K562 (cell line): Measurements from ENCODE around the gene ING5. TPM values are rescaled to one million over a fixed set of nuclear protein-coding genes. Genes with fewer than 3 reads are reported as not detected.

Source experiments
- ATAC-seq: fragments of 200-7000 bp; cut with Tn5 transposase; 3 replicates; pipeline ENCODE4 v1.9.1; 2020; ENCODE audit warnings: moderate library complexity
- BruUV-seq: library from RNA; stranded (reverse); fragments of 400-500 nt; replicated peaks from 2 replicates; lab custom pipeline; 2021; lab: Mats Ljungman, UMichigan
- CTCF ChIA-PET: fragments of 300-600 bp; formaldehyde crosslinking; extraction: SDS; loops from one replicate; lab custom pipeline; 2021; ENCODE audit warnings: low intra/inter-chr PET ratio; lab: Yijun Ruan, JAX
- POLR2A ChIA-PET: fragments of 300-600, 350-650 bp; sonication (Branson Sonifier 250); formaldehyde crosslinking; extraction: SDS; loops from one replicate; lab custom pipeline; 2021; ENCODE audit warnings: antibody characterized with exemption, inconsistent platforms; lab: Yijun Ruan, JAX
- DNase-seq, 4 experiments: peaks; one replicate each; pipeline versions ENCODE4 v3.0.0 to v3.0.0-alpha.2; 2011 to 2018; ENCODE audit warnings: low spot score in 3 of 4, mixed read lengths in 3 of 4; ENCODE audit errors: extremely low read depth in 1 of 4
- FAIRE-seq: peaks from 2 replicates; lab custom pipeline; 2011; peaks lifted over from hg19 to GRCh38; lab: Jason Lieb, UNC
- H2AFZ ChIP-seq: 2 replicates; pipeline ENCODE4 v1.6.0; 2011; ENCODE audit warnings: low read depth, low read length, control low read depth, inconsistent platforms
- H3K27ac ChIP-seq: fragments of 200-600 bp; 3 replicates; pipeline ENCODE4 v1.8.0; 2011; ENCODE audit warnings: low read depth, mild to moderate bottlenecking, control low read depth, inconsistent platforms, low read length, moderate library complexity, mixed read lengths; ENCODE audit errors: extremely low read depth
- H3K27me3 ChIP-seq, 2 experiments: fragments of 300-600 bp in 1 of 2; 2 replicates in 1 of 2; 3 replicates in 1 of 2; pipeline versions ENCODE4 v1.6.0 to v1.8.0; 2011; ENCODE audit warnings: inconsistent platforms in 2 of 2, low read length in 2 of 2, mild to moderate bottlenecking in 1 of 2, mixed read lengths in 1 of 2, moderate library complexity in 1 of 2; ENCODE audit not compliant: control insufficient read depth in 2 of 2, insufficient read depth in 2 of 2
- H3K36me3 ChIP-seq: fragments of 300-600 bp; 3 replicates; pipeline ENCODE4 v1.8.0; 2011; ENCODE audit warnings: mild to moderate bottlenecking, low read length, inconsistent platforms; ENCODE audit not compliant: control insufficient read depth, insufficient read depth
- H3K4me1 ChIP-seq, 2 experiments: fragments of 200-600 bp in 1 of 2; replicated peaks in 1 of 2; 2 replicates in 1 of 2; 3 replicates in 1 of 2; pipeline versions ENCODE4 v1.5.1 to v1.8.0; 2011; ENCODE audit warnings: inconsistent platforms in 2 of 2, low read length in 2 of 2, mild to moderate bottlenecking in 1 of 2, mixed read lengths in 1 of 2, moderate library complexity in 1 of 2; ENCODE audit not compliant: control insufficient read depth in 2 of 2, insufficient read depth in 2 of 2
- H3K4me2 ChIP-seq: 2 replicates; pipeline ENCODE4 v1.6.1; 2011; ENCODE audit warnings: low read length, control low read depth, inconsistent platforms, mixed read lengths; ENCODE audit not compliant: insufficient read depth
- H3K4me3 ChIP-seq: fragments of 200-600 bp; sonication (generic), shearing (Covaris generic); 2 replicates; pipeline ENCODE4 v1.5.1; 2016; ENCODE audit warnings: control low read depth, inconsistent platforms
- H3K79me2 ChIP-seq: fragments of 200-600 bp; 3 replicates; pipeline ENCODE4 v1.8.0; 2011; ENCODE audit warnings: low read length, inconsistent platforms; ENCODE audit not compliant: control insufficient read depth, insufficient read depth
- H3K9ac ChIP-seq, 2 experiments: 2 replicates each; pipeline versions ENCODE4 v1.6.0 to v1.6.1; 2011; ENCODE audit warnings: low read depth in 2 of 2, low read length in 2 of 2, control low read depth in 1 of 2, inconsistent platforms in 1 of 2, mild to moderate bottlenecking in 1 of 2, mixed read lengths in 1 of 2; ENCODE audit not compliant: insufficient read depth in 1 of 2
- H3K9me1 ChIP-seq: one replicate; pipeline ENCODE4 v1.6.0; 2011; ENCODE audit warnings: inconsistent platforms, mild to moderate bottlenecking, low read length, moderate library complexity; ENCODE audit not compliant: control insufficient read depth, insufficient read depth
- H3K9me3 ChIP-seq: replicated peaks from 2 replicates; pipeline ENCODE4 v1.5.1; 2011; ENCODE audit warnings: low read depth, low read length, inconsistent platforms; ENCODE audit not compliant: control insufficient read depth, insufficient read depth
- H4K20me1 ChIP-seq: replicated peaks from 2 replicates; pipeline ENCODE4 v1.6.1; 2011; ENCODE audit warnings: low read length, inconsistent platforms, mixed read lengths; ENCODE audit not compliant: control insufficient read depth, insufficient read depth
- CC2D1A ChIP-seq: fragments of 450-650 bp; IDR thresholded peaks from 2 replicates; pipeline ENCODE4 v1.6.1; 2017; ENCODE audit warnings: mild to moderate bottlenecking
- CHD2 ChIP-seq: IDR thresholded peaks from 2 replicates; pipeline ENCODE4 v1.6.1; 2011; ENCODE audit warnings: low read depth, low read length
- EHMT2 ChIP-seq: fragments of 450-650 bp; IDR thresholded peaks from 2 replicates; pipeline ENCODE4 v1.6.1; 2018; ENCODE audit warnings: antibody characterized with exemption
- ELF4 ChIP-seq: fragments of 450-650 bp; formaldehyde crosslinking; IDR thresholded peaks from 2 replicates; pipeline ENCODE4 v1.4.0; 2022; ENCODE audit warnings: missing genetic modification characterization
- GABPB1 ChIP-seq: sonication (generic); formaldehyde crosslinking; IDR thresholded peaks from 2 replicates; pipeline ENCODE4 v1.8.0; 2022; ENCODE audit warnings: mild to moderate bottlenecking, missing genetic modification reagents
- HNRNPH1 ChIP-seq: fragments of 200-400 bp; formaldehyde crosslinking; optimal IDR thresholded peaks from 2 replicates; pipeline ENCODE3; 2017; ENCODE audit warnings: low read depth, mild to moderate bottlenecking, low read length, moderate library complexity
- KLF1 ChIP-seq: fragments of 450-650 bp; IDR thresholded peaks from 2 replicates; pipeline ENCODE4 v1.6.1; 2016; ENCODE audit warnings: missing genetic modification characterization, missing compliant biosample characterization
- NR2C2 ChIP-seq, 2 experiments: fragments of 200-800 bp in 1 of 2; sonication (Bioruptor generic) in 1 of 2; sonication (generic) in 1 of 2; formaldehyde crosslinking in 1 of 2; IDR thresholded peaks; 2 replicates each; pipeline versions ENCODE4 v1.6.1 to v1.8.0; 2016 to 2022; ENCODE audit warnings: mild to moderate bottlenecking in 1 of 2, missing compliant biosample characterization in 1 of 2, missing genetic modification characterization in 1 of 2, missing genetic modification reagents in 1 of 2
- RFX1 ChIP-seq: fragments of 450-650 bp; IDR thresholded peaks from 2 replicates; pipeline ENCODE4 v1.6.1; 2016; ENCODE audit warnings: mild to moderate bottlenecking, moderate library complexity
- SRSF7 ChIP-seq: fragments of 200-400 bp; formaldehyde crosslinking; optimal IDR thresholded peaks from 2 replicates; pipeline ENCODE3; 2017; ENCODE audit warnings: mild to moderate bottlenecking, low read depth, low read length
- U2AF1 ChIP-seq: fragments of 200-400 bp; formaldehyde crosslinking; optimal IDR thresholded peaks from 2 replicates; pipeline ENCODE3; 2017; ENCODE audit warnings: mild to moderate bottlenecking, low read depth, low read length, moderate library complexity
- ZBTB8A ChIP-seq: fragments of 450-650 bp; IDR thresholded peaks from 2 replicates; pipeline ENCODE4 v1.6.1; 2018; ENCODE audit warnings: mild to moderate bottlenecking, moderate library complexity; ENCODE audit not compliant: partially characterized antibody
- WGBS: fragments of 100-300 bp; shearing (Covaris generic); methylation state at CpG from one replicate; pipeline ENCODE4 v1.1.6; 2016; ENCODE audit warnings: low coverage, mixed read lengths; ENCODE audit not compliant: insufficient coverage; ENCODE audit errors: missing lambda C conversion rate; 5-methylcytosine and 5-hydroxymethylcytosine counted together
- in situ Hi-C: fragments of 300-500 bp; cut with MboI; formaldehyde crosslinking; loops from 4 replicates; pipeline ENCODE4 v1.15.0; 2018; ENCODE audit warnings: inconsistent platforms, mixed read lengths
- intact Hi-C: fragments of 100-400 bp; cut with micrococcal nuclease; formaldehyde crosslinking; loops from 2 replicates; pipeline ENCODE4 v1.14.2; 2022
- polyA plus RNA-seq, 8 experiments: library from polyadenylated mRNA; depleted of rRNA in 4 of 8; stranded (reverse) in 5 of 8; unstranded in 3 of 8; fragments of >200 nt; fragmentation: Nextera tagmentation in 2 of 8; fragmentation: Illumina TruSeq in 1 of 8; extraction: Ambion mirVana in 2 of 8; extraction: Trizol in 1 of 8; gene quantifications; 2 replicates each; pipeline versions ENCODE4 v1.2.1 to v1.2.3, GENCODE V29; 2011 to 2014; ENCODE audit warnings: inconsistent platforms in 1 of 8, missing spikeins in 1 of 8
- total RNA-seq, 7 experiments: library from RNA; depleted of rRNA in 6 of 7; stranded (reverse); fragments of >200 nt in 6 of 7; fragmentation: Illumina TruSeq in 2 of 7; extraction: Trizol in 2 of 7; gene quantifications; 2 replicates each; pipeline versions ENCODE4 v1.2.1 to v1.2.3, GENCODE V29; 2011 to 2021; ENCODE audit warnings: low replicate concordance in 1 of 7
- TF ChIP-seq, protein P1 (sequence below): fragments of 450-650 bp; IDR thresholded peaks from 2 replicates; pipeline ENCODE4 v1.6.1; 2016; ENCODE audit warnings: missing biosample characterization, missing genetic modification characterization
- TF ChIP-seq, protein P2 (sequence below): fragments of 250-450 bp; sonication (Bioruptor Pico); IDR thresholded peaks from 2 replicates; pipeline ENCODE4 v1.4.0; 2020
- TF ChIP-seq, protein P3 (sequence below): sonication (generic); formaldehyde crosslinking; IDR thresholded peaks from 2 replicates; pipeline ENCODE4 v1.8.1; 2023; ENCODE audit warnings: mild to moderate bottlenecking, missing genetic modification reagents

Gene ING5
- total and polyA plus RNA-seq, 9 of the 15 experiments (the other 6 are each of a cell fraction or from before 2014, with no cell fraction given) = 10.4 to 53.3 (median 27.9) TPM

DNA sequence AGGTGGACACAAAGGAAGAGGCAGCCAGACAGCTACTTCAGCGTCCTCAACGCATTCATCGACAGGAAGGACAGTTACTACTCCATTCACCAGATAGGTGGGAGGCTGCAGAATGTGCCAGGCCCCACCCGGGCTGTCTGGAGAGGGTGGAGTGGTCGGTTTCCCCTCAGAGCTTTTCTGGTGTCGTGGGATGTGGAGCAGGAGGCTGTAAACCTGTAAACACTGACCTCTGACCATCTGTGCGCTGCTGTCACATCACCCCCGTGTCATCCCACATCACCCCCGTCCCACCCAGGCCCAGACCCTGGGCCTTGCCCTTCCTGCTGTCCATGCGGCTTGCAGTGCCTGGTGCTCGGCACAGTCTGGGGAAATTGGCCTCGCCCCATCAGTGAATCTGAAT, 47.3 kb upstream of the ING5 start:
- Histone ChIP-seq H3K79me2 (no peaks in the 10 kb centered on the region; the same call in 2 of the 3 replicates), H3K27ac (no peak overlapping the region), H3K4me3 (no peak overlapping the region), H4K20me1 (no peaks in the 10 kb centered on the region), H3K9me3 (no peaks in the 10 kb centered on the region), H3K36me3 (peaks cover 59% of the 10 kb centered on the region; the same call in 2 of the 3 replicates), H3K4me2 (no peak overlapping the region), H3K9me1 (no peaks in the 10 kb centered on the region), H3K9ac (peak overlapping the region in 1 of 2 experiments; percentile 13; a peak in 1 of 4 replicates), H2AFZ (no peak overlapping the region), H3K4me1 (peaks cover 0 to 3% of the 10 kb centered on the region in 2 experiments; a peak in 2 of 5 replicates), H3K27me3 (no peaks in the 10 kb centered on the region)
- 90% methylated on average over 10 of the region's 12 CpGs for WGBS
- no peak for FAIRE-seq
- ChIA-PET POLR2A (no interaction called here), CTCF (no interaction called here)
- intact Hi-C loops = no loop called here
- no peak for ATAC-seq
- in situ Hi-C loops = no loop called here
- no TSS peak for BruUV-seq
- no peak for DNase-seq
- TF ChIP-seq, protein P1, sequence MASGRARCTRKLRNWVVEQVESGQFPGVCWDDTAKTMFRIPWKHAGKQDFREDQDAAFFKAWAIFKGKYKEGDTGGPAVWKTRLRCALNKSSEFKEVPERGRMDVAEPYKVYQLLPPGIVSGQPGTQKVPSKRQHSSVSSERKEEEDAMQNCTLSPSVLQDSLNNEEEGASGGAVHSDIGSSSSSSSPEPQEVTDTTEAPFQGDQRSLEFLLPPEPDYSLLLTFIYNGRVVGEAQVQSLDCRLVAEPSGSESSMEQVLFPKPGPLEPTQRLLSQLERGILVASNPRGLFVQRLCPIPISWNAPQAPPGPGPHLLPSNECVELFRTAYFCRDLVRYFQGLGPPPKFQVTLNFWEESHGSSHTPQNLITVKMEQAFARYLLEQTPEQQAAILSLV (tag) = no peak
- TF ChIP-seq U2AF1 (no peak), HNRNPH1 (no peak), GABPB1 (CRISPR knock-in tag) (no peak), ELF4 (CRISPR knock-in tag) (no peak), CC2D1A (no peak), ZBTB8A (no peak), RFX1 (no peak), KLF1 (tag) (no peak), EHMT2 (no peak), CHD2 (no peak), SRSF7 (no peak), NR2C2 (CRISPR knock-in tag; IDR thresholded peaks at IDR 0.05) (no peak), NR2C2 (tag; IDR thresholded peaks at IDR 0.05) (no peak)
- TF ChIP-seq, protein P2, sequence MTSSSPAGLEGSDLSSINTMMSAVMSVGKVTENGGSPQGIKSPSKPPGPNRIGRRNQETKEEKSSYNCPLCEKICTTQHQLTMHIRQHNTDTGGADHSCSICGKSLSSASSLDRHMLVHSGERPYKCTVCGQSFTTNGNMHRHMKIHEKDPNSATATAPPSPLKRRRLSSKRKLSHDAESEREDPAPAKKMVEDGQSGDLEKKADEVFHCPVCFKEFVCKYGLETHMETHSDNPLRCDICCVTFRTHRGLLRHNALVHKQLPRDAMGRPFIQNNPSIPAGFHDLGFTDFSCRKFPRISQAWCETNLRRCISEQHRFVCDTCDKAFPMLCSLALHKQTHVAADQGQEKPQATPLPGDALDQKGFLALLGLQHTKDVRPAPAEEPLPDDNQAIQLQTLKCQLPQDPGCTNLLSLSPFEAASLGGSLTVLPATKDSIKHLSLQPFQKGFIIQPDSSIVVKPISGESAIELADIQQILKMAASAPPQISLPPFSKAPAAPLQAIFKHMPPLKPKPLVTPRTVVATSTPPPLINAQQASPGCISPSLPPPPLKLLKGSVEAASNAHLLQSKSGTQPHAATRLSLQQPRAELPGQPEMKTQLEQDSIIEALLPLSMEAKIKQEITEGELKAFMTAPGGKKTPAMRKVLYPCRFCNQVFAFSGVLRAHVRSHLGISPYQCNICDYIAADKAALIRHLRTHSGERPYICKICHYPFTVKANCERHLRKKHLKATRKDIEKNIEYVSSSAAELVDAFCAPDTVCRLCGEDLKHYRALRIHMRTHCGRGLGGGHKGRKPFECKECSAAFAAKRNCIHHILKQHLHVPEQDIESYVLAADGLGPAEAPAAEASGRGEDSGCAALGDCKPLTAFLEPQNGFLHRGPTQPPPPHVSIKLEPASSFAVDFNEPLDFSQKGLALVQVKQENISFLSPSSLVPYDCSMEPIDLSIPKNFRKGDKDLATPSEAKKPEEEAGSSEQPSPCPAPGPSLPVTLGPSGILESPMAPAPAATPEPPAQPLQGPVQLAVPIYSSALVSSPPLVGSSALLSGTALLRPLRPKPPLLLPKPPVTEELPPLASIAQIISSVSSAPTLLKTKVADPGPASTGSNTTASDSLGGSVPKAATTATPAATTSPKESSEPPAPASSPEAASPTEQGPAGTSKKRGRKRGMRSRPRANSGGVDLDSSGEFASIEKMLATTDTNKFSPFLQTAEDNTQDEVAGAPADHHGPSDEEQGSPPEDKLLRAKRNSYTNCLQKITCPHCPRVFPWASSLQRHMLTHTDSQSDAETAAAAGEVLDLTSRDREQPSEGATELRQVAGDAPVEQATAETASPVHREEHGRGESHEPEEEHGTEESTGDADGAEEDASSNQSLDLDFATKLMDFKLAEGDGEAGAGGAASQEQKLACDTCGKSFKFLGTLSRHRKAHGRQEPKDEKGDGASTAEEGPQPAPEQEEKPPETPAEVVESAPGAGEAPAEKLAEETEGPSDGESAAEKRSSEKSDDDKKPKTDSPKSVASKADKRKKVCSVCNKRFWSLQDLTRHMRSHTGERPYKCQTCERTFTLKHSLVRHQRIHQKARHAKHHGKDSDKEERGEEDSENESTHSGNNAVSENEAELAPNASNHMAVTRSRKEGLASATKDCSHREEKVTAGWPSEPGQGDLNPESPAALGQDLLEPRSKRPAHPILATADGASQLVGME (CRISPR knock-in tag) = no peak
- TF ChIP-seq, protein P3, sequence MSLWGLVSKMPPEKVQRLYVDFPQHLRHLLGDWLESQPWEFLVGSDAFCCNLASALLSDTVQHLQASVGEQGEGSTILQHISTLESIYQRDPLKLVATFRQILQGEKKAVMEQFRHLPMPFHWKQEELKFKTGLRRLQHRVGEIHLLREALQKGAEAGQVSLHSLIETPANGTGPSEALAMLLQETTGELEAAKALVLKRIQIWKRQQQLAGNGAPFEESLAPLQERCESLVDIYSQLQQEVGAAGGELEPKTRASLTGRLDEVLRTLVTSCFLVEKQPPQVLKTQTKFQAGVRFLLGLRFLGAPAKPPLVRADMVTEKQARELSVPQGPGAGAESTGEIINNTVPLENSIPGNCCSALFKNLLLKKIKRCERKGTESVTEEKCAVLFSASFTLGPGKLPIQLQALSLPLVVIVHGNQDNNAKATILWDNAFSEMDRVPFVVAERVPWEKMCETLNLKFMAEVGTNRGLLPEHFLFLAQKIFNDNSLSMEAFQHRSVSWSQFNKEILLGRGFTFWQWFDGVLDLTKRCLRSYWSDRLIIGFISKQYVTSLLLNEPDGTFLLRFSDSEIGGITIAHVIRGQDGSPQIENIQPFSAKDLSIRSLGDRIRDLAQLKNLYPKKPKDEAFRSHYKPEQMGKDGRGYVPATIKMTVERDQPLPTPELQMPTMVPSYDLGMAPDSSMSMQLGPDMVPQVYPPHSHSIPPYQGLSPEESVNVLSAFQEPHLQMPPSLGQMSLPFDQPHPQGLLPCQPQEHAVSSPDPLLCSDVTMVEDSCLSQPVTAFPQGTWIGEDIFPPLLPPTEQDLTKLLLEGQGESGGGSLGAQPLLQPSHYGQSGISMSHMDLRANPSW = no peak
